ENCODE results near the gene FGF3.

FGF3 gene

GRCh38 chr11:69816671-69817070 lies 2.5 kb downstream of the FGF3 start:
- DNase-seq (ENCODE audit: extremely low read depth, low read depth): no peak

GRCh38 chr11:69815973-69816372 lies 3.2 kb downstream of the FGF3 start:
- no peak for DNase-seq (ENCODE audit: extremely low read depth, low read depth)
- no peak for TF ChIP-seq CTCF (IDR thresholded peaks at IDR 0.05; ENCODE audit: low read depth, low read length)

More at GRCh38 chr11:69816671-69817070, 2.5 kb downstream of the FGF3 start:
- no peak for TF ChIP-seq CTCF (IDR thresholded peaks at IDR 0.05; ENCODE audit: low read depth, low read length)

- DNase-seq (ENCODE audit: extremely low read depth, low read depth): no peak
- TF ChIP-seq CTCF (IDR thresholded peaks at IDR 0.05; ENCODE audit: low read depth, low read length): no peak
Measured at GRCh38 chr11:69814902-69815301, 4.3 kb downstream of the FGF3 start.

GRCh38 chr11:69814411-69814810 lies 4.8 kb downstream of the FGF3 start:
- TF ChIP-seq CTCF (IDR thresholded peaks at IDR 0.05; ENCODE audit: low read depth, low read length): no peak
- DNase-seq (ENCODE audit: extremely low read depth, low read depth): no peak

GRCh38 chr11:69813839-69814238 lies 5.4 kb downstream of the FGF3 start:
- DNase-seq (ENCODE audit: extremely low read depth, low read depth): no peak
- no peak for TF ChIP-seq CTCF (IDR thresholded peaks at IDR 0.05; ENCODE audit: low read depth, low read length)

- TF ChIP-seq CTCF (IDR thresholded peaks at IDR 0.05; ENCODE audit: low read depth, low read length): no peak
- no peak for DNase-seq (ENCODE audit: extremely low read depth, low read depth)
Measured at GRCh38 chr11:69812946-69813345, 6.3 kb downstream of the FGF3 start.

- DNase-seq (ENCODE audit: extremely low read depth, low read depth): no peak
- no peak for TF ChIP-seq CTCF (IDR thresholded peaks at IDR 0.05; ENCODE audit: low read depth, low read length)
Measured at GRCh38 chr11:69812256-69812655, 7.0 kb downstream of the FGF3 start.
